ENCODE results near the gene LRRC32.

DNA sequence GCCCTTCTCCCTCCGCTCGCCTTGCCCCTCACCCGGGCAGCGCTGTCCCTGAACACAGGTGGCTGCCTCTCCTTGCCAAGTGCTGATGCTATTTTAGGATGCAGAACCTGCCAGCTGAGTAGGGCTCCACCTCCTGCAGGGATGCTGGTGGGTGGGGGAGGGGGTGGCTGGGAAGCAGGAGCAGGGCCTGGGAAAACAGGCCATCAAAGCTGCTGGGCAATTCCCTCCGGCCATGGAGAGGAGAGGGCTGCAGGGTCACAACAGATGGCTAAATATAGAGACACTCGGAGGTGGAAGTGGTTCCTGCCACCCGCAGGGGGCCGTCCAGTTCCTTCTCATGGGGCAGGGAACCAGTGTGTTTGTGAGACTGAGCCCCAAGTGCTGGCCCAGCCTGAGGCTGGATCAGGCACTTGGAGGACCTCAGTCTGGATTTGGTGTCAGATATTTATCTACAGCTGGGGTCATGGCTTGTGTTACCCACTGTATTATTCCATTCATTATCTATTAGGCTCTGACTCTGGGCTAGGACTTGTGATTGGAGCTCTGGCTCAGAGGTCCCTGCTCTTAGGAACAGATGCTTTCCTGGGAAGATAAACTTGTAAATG, 59.6 kb downstream of the LRRC32 start:
- TF ChIP-seq, protein P1, sequence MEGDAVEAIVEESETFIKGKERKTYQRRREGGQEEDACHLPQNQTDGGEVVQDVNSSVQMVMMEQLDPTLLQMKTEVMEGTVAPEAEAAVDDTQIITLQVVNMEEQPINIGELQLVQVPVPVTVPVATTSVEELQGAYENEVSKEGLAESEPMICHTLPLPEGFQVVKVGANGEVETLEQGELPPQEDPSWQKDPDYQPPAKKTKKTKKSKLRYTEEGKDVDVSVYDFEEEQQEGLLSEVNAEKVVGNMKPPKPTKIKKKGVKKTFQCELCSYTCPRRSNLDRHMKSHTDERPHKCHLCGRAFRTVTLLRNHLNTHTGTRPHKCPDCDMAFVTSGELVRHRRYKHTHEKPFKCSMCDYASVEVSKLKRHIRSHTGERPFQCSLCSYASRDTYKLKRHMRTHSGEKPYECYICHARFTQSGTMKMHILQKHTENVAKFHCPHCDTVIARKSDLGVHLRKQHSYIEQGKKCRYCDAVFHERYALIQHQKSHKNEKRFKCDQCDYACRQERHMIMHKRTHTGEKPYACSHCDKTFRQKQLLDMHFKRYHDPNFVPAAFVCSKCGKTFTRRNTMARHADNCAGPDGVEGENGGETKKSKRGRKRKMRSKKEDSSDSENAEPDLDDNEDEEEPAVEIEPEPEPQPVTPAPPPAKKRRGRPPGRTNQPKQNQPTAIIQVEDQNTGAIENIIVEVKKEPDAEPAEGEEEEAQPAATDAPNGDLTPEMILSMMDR (IDR thresholded peaks at IDR 0.05; ENCODE audit: insufficient read depth, low read length, poor library complexity, severe bottlenecking) = no peak
- TF ChIP-seq EZH2phosphoT487 (conservative IDR thresholded peaks at IDR 0.05; ENCODE audit: low read length) = no peak
